Measurements from ENCODE around the gene LKAAEAR1. TPM values are rescaled to one million over a fixed set of nuclear protein-coding genes. Genes with fewer than 3 reads are reported as not detected.
A peak's percentile ranks its signal among the peaks of the same experiment; 100 is the strongest.

Gene LKAAEAR1
- total RNA-seq, 1 experiment from 2014 or later, result 1.7 TPM

DNA sequence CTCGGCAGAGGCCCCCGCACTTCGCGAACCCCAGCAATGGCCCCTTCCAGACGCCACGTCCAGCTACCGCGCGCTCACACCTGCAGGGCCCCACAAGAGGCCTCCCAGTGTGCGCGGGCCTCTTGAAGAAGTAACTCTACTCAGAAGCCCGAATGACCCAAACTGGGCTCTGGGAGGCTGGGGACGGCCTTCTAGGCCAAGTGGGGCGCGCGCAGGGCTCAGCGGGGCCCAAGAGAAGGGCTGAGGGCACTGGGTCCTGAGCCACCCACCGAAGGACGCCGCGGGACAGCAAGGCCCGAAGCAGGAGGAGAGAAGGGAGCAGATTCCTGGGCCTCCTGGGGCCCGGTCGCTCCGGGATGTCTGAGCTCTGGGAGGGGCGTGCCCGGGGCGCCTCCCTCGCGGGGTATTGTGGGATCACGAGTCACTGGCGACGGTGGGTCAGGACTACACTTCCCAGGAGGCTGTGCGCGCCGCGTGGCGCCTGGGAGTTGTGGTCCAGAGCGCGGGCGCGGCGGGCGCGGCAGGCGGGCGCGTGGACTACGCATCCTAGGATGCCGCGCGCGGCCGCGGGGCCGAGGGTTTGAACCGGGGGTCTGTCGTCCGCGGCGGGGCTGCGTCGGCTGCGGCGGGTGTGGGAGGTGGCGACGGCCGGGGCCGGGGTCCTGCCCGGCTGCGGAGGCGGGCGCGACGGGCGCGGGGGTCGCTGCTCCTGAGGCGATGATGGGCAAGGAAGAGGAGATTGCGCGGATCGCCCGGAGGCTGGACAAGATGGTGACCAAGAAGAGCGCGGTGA lies 21.4 kb downstream of the LKAAEAR1 start, which contains the start of gene TCEA2 (continued):
- TF ChIP-seq, protein P1, sequence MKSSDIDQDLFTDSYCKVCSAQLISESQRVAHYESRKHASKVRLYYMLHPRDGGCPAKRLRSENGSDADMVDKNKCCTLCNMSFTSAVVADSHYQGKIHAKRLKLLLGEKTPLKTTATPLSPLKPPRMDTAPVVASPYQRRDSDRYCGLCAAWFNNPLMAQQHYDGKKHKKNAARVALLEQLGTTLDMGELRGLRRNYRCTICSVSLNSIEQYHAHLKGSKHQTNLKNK (CRISPR knock-in tag; IDR thresholded peaks at IDR 0.05), result no peak
- no peak for TF ChIP-seq SMAD3 (CRISPR knock-in tag; IDR thresholded peaks at IDR 0.05; ENCODE audit: borderline replicate concordance)
- no peak for TF ChIP-seq EMX1 (CRISPR knock-in tag; IDR thresholded peaks at IDR 0.05)
- TF ChIP-seq HMGA2 (CRISPR knock-in tag; IDR thresholded peaks at IDR 0.05), result no peak
- TF ChIP-seq, protein P2, sequence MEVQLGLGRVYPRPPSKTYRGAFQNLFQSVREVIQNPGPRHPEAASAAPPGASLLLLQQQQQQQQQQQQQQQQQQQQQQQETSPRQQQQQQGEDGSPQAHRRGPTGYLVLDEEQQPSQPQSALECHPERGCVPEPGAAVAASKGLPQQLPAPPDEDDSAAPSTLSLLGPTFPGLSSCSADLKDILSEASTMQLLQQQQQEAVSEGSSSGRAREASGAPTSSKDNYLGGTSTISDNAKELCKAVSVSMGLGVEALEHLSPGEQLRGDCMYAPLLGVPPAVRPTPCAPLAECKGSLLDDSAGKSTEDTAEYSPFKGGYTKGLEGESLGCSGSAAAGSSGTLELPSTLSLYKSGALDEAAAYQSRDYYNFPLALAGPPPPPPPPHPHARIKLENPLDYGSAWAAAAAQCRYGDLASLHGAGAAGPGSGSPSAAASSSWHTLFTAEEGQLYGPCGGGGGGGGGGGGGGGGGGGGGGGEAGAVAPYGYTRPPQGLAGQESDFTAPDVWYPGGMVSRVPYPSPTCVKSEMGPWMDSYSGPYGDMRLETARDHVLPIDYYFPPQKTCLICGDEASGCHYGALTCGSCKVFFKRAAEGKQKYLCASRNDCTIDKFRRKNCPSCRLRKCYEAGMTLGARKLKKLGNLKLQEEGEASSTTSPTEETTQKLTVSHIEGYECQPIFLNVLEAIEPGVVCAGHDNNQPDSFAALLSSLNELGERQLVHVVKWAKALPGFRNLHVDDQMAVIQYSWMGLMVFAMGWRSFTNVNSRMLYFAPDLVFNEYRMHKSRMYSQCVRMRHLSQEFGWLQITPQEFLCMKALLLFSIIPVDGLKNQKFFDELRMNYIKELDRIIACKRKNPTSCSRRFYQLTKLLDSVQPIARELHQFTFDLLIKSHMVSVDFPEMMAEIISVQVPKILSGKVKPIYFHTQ (CRISPR knock-in tag; IDR thresholded peaks at IDR 0.05), result no peak
- TF ChIP-seq TEAD4 (CRISPR knock-in tag; IDR thresholded peaks at IDR 0.05), result no peak
- TF ChIP-seq, protein P3, sequence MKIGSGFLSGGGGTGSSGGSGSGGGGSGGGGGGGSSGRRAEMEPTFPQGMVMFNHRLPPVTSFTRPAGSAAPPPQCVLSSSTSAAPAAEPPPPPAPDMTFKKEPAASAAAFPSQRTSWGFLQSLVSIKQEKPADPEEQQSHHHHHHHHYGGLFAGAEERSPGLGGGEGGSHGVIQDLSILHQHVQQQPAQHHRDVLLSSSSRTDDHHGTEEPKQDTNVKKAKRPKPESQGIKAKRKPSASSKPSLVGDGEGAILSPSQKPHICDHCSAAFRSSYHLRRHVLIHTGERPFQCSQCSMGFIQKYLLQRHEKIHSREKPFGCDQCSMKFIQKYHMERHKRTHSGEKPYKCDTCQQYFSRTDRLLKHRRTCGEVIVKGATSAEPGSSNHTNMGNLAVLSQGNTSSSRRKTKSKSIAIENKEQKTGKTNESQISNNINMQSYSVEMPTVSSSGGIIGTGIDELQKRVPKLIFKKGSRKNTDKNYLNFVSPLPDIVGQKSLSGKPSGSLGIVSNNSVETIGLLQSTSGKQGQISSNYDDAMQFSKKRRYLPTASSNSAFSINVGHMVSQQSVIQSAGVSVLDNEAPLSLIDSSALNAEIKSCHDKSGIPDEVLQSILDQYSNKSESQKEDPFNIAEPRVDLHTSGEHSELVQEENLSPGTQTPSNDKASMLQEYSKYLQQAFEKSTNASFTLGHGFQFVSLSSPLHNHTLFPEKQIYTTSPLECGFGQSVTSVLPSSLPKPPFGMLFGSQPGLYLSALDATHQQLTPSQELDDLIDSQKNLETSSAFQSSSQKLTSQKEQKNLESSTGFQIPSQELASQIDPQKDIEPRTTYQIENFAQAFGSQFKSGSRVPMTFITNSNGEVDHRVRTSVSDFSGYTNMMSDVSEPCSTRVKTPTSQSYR (CRISPR knock-in tag; IDR thresholded peaks at IDR 0.05), result no peak
- TF ChIP-seq, protein P4, sequence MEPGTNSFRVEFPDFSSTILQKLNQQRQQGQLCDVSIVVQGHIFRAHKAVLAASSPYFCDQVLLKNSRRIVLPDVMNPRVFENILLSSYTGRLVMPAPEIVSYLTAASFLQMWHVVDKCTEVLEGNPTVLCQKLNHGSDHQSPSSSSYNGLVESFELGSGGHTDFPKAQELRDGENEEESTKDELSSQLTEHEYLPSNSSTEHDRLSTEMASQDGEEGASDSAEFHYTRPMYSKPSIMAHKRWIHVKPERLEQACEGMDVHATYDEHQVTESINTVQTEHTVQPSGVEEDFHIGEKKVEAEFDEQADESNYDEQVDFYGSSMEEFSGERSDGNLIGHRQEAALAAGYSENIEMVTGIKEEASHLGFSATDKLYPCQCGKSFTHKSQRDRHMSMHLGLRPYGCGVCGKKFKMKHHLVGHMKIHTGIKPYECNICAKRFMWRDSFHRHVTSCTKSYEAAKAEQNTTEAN (CRISPR knock-in tag; IDR thresholded peaks at IDR 0.05), result no peak
- no peak for TF ChIP-seq ZNF121 (CRISPR knock-in tag; IDR thresholded peaks at IDR 0.05)
- TF ChIP-seq, protein P5, sequence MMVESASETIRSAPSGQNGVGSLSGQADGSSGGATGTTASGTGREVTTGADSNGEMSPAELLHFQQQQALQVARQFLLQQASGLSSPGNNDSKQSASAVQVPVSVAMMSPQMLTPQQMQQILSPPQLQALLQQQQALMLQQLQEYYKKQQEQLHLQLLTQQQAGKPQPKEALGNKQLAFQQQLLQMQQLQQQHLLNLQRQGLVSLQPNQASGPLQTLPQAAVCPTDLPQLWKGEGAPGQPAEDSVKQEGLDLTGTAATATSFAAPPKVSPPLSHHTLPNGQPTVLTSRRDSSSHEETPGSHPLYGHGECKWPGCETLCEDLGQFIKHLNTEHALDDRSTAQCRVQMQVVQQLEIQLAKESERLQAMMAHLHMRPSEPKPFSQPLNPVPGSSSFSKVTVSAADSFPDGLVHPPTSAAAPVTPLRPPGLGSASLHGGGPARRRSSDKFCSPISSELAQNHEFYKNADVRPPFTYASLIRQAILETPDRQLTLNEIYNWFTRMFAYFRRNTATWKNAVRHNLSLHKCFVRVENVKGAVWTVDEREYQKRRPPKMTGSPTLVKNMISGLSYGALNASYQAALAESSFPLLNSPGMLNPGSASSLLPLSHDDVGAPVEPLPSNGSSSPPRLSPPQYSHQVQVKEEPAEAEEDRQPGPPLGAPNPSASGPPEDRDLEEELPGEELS (CRISPR knock-in tag; IDR thresholded peaks at IDR 0.05), result no peak
- no peak for TF ChIP-seq ZNF263 (CRISPR knock-in tag; IDR thresholded peaks at IDR 0.05; ENCODE audit: low read depth)
- TF ChIP-seq, protein P6, sequence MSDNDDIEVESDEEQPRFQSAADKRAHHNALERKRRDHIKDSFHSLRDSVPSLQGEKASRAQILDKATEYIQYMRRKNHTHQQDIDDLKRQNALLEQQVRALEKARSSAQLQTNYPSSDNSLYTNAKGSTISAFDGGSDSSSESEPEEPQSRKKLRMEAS (CRISPR knock-in tag; IDR thresholded peaks at IDR 0.05), result peak; percentile 31; the same call in 1 of the 2 replicates
- no peak for TF ChIP-seq ZNF219 (CRISPR knock-in tag; IDR thresholded peaks at IDR 0.05; ENCODE audit: borderline replicate concordance)
- TF ChIP-seq NR1H2 (CRISPR knock-in tag; IDR thresholded peaks at IDR 0.05), result no peak
- peak; percentile 70; the same call in 1 of the 2 replicates for TF ChIP-seq FOXK1 (CRISPR knock-in tag; IDR thresholded peaks at IDR 0.05)
- TF ChIP-seq, protein P7, sequence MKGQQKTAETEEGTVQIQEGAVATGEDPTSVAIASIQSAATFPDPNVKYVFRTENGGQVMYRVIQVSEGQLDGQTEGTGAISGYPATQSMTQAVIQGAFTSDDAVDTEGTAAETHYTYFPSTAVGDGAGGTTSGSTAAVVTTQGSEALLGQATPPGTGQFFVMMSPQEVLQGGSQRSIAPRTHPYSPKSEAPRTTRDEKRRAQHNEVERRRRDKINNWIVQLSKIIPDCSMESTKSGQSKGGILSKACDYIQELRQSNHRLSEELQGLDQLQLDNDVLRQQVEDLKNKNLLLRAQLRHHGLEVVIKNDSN (CRISPR knock-in tag; IDR thresholded peaks at IDR 0.05), result peak; percentile 66; the same call in 1 of the 2 replicates
- TF ChIP-seq JAZF1 (CRISPR knock-in tag; IDR thresholded peaks at IDR 0.05), result no peak
- no peak for TF ChIP-seq TCF7 (CRISPR knock-in tag; IDR thresholded peaks at IDR 0.05; ENCODE audit: low read depth)
- TF ChIP-seq ZNF138 (CRISPR knock-in tag; conservative IDR thresholded peaks at IDR 0.05), result no peak
- TF ChIP-seq ELF4 (CRISPR knock-in tag; IDR thresholded peaks at IDR 0.05; ENCODE audit: low read depth), result no peak
- TF ChIP-seq, protein P8, sequence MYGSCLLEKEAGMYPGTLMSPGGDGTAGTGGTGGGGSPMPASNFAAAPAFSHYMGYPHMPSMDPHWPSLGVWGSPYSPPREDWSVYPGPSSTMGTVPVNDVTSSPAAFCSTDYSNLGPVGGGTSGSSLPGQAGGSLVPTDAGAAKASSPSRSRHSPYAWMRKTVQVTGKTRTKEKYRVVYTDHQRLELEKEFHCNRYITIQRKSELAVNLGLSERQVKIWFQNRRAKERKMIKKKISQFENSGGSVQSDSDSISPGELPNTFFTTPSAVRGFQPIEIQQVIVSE (CRISPR knock-in tag; IDR thresholded peaks at IDR 0.05; ENCODE audit: borderline replicate concordance), result no peak
- TF ChIP-seq, protein P9, sequence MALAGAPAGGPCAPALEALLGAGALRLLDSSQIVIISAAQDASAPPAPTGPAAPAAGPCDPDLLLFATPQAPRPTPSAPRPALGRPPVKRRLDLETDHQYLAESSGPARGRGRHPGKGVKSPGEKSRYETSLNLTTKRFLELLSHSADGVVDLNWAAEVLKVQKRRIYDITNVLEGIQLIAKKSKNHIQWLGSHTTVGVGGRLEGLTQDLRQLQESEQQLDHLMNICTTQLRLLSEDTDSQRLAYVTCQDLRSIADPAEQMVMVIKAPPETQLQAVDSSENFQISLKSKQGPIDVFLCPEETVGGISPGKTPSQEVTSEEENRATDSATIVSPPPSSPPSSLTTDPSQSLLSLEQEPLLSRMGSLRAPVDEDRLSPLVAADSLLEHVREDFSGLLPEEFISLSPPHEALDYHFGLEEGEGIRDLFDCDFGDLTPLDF (CRISPR knock-in tag; IDR thresholded peaks at IDR 0.05), result no peak
- TF ChIP-seq ATF1 (CRISPR knock-in tag; IDR thresholded peaks at IDR 0.05), result no peak
- TF ChIP-seq, protein P10, sequence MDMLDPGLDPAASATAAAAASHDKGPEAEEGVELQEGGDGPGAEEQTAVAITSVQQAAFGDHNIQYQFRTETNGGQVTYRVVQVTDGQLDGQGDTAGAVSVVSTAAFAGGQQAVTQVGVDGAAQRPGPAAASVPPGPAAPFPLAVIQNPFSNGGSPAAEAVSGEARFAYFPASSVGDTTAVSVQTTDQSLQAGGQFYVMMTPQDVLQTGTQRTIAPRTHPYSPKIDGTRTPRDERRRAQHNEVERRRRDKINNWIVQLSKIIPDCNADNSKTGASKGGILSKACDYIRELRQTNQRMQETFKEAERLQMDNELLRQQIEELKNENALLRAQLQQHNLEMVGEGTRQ (CRISPR knock-in tag; IDR thresholded peaks at IDR 0.05), result peak; percentile 82

All from WTC11 (cell line).